ENCODE results near the gene FAM117B.

- TF ChIP-seq RAD21 (conservative IDR thresholded peaks at IDR 0.05 in 1 of 2, IDR thresholded peaks at IDR 0.05 in 1 of 2) (no peak), REST (IDR thresholded peaks at IDR 0.05) (no peak), JUN (IDR thresholded peaks at IDR 0.05) (no peak), CTCF (IDR thresholded peaks at IDR 0.05) (no peak), POLR2A (IDR thresholded peaks at IDR 0.05; ENCODE audit: low read length) (no peak), CEBPB (IDR thresholded peaks at IDR 0.05) (no peak), SREBF2 (IDR thresholded peaks at IDR 0.05) (no peak), MYC (IDR thresholded peaks at IDR 0.05; ENCODE audit: borderline replicate concordance, low read length) (no peak)
Measured at GRCh38 chr2:202633470-202633869, 1.3 kb upstream of the FAM117B start.
